ENCODE data around the gene EVC2.

Gene EVC2

DNA sequence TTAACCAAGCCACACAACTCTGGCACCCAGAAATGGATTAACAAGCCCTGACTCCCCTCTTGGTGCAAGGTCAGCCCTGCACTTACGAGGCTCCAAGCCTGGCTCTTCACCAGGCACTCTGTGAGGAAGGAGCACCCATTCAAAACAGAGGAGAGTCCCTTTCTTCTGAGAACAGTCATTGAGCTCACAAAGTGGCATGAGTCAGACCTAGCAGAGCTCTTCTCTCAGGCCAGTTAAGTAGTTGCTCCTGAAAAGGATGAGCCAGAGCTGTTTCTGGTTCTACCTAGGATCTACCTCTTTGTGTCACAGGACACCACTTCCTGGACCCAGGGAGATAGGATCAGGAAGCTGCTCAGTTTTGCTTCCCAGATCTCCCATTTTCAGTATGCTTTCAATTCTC, 48.2 kb downstream of the EVC2 start:
- no peak for DNase-seq

GRCh38 chr4:5658974-5659373, 49.4 kb downstream of the EVC2 start:
- no peak for DNase-seq

- no peak for DNase-seq
Measured at GRCh38 chr4:5656415-5656814, 51.9 kb downstream of the EVC2 start.

DNA sequence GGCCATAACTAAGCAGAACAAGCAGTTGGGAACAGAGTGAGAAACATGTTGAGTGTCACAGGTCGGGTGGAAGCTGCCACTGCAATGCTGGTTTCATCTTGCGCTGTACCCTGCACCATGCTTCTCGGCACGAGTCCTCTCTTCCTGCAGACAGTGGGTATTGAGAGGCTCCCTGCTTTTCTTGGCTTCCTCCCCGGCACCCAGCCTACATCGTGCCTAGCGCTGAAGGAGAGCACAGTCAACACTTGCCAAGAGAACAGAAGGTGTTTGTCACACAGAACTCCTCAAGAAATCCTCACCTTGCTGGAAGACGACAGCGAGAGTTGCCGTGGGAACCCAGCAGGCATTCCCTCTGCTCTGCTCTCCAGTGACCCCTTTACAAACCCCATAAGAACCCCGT, 53.6 kb downstream of the EVC2 start:
- DNase-seq, result no peak

- DNase-seq, result no peak
Measured at GRCh38 chr4:5651089-5651488, 57.3 kb downstream of the EVC2 start.

GRCh38 chr4:5650040-5650439, 58.3 kb downstream of the EVC2 start:
- DNase-seq, result no peak

DNA sequence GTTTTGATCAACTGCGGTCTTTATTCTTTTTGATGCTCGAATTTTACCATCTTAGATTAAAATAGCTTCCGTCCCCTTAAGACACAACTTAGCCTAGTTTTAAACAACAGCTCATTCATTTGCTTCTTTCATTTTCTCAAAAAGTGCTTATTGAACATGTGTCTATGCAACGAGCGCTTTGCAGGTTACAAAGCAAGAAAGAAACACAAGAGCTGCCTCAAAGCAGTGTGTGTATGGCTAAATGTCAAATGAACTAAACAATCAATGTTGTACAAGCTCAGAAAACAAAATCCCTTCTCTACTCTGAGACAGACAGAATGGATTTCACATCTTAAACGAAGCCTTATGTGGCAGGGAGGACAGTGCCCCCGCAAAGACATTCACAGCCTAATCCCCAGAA, 61.0 kb downstream of the EVC2 start:
- no peak for DNase-seq

GRCh38 chr4:5640096-5640495, 68.3 kb downstream of the EVC2 start:
- no peak for DNase-seq

- no peak for DNase-seq
Measured at GRCh38 chr4:5639556-5639955, 68.8 kb downstream of the EVC2 start.

DNA sequence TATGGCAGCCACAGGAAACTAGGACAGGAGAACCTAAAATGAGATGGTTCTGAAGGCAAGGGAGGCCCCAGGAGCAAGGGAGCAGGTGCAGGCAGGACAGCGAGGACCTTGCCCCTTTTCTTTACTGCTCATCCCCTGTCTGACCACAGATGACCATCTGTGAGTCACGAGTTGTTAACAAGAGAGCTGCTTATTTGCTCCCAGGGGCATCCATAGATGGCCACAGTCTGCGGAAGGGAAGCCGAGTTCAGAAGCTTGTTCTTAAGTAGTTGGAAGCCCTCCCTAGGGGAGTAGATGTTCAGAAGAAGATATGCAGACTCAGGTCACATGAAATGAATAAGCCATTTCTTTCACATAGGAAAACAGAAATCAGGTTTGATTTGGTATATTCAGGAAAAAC, 69.4 kb downstream of the EVC2 start:
- no peak for DNase-seq

GRCh38 chr4:5638316-5638715, 70.0 kb downstream of the EVC2 start:
- no peak for DNase-seq

- DNase-seq, result no peak
Measured at GRCh38 chr4:5636766-5637670, 71.3 kb downstream of the EVC2 start.

DNA sequence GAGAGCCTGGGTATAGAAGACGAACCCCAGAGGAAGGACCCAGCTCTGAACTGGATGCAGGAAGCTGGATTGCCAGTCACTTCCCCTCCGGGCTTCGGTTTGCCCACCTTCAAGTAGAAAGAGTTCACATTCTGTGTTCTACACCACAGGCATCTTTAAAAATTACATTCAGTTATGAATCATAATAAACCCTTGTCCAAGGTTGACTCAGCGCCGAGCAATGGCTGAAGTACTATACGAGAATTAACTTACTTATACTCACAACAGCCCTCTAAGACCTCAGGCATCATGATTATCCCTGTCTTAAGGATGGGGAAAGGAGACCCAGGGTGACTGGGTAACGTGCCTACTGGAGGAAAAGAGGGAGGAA, 72.5 kb downstream of the EVC2 start:
- no peak for DNase-seq

- no peak for DNase-seq
Measured at GRCh38 chr4:5632571-5632970, 75.8 kb downstream of the EVC2 start.

GRCh38 chr4:5632066-5632440, 76.3 kb downstream of the EVC2 start:
- no peak for DNase-seq

- no peak for DNase-seq
Measured at GRCh38 chr4:5631352-5632065, 76.8 kb downstream of the EVC2 start.

DNA sequence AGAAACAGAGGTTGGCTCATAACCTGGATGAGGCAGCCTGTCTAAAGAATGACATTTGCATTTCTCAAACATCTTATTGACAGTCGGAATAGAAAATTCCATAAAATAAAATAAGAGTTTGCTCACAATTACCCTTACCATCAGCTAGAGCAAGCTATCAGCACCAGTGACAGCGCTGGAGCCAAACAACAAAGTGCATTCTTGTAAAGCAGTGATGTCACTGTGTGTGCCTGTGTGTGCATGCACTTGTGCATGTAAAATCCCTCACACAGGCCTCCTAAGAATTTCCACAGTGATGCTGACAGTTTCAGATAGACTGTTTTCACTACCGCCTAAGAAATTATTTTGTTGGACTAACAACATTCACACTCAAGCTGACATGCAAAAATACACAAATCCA, 77.6 kb downstream of the EVC2 start:
- no peak for DNase-seq

DNA sequence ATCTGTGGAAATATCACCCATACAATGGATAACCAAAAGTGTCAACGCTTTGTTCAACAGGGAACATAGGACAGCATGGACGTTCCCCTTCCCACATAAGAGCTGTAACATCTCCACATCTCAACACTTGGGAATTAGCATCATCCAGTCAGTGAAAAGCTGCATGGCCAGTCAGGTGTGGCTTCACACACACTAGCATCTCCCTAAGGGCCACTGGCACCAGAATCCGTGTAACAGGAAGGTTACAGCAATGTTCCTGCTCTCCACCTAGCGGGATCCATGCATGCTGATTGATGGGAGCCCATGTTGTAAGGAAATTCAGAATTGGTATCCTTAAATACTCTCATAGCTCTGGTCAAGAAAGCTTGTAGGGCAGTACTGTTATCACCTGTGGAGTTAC, 78.8 kb downstream of the EVC2 start:
- no peak for DNase-seq

DNA sequence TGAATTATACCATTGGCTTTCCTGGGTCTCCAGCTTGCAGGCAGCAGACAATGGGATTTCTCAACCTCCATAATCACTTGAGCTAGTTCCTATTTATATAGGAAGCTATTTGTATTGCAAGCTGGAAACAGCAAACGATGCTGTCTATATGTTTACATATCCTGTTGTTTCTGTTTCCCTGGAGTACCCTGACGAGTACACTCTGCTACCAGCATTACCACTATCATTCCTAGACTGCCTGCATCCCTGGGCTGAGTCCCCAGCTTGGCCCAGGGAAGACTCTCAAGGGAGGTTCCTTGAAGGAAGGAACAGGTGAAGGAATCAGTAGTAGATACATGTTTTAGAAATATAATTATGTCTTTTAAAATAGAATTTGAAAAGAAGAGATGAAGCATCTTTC, 81.4 kb downstream of the EVC2 start:
- DNase-seq, result no peak

- no peak for DNase-seq
Measured at GRCh38 chr4:5622596-5622995, 85.8 kb downstream of the EVC2 start.

- DNase-seq, result no peak
Measured at GRCh38 chr4:5619913-5620625, 88.3 kb downstream of the EVC2 start.

DNA sequence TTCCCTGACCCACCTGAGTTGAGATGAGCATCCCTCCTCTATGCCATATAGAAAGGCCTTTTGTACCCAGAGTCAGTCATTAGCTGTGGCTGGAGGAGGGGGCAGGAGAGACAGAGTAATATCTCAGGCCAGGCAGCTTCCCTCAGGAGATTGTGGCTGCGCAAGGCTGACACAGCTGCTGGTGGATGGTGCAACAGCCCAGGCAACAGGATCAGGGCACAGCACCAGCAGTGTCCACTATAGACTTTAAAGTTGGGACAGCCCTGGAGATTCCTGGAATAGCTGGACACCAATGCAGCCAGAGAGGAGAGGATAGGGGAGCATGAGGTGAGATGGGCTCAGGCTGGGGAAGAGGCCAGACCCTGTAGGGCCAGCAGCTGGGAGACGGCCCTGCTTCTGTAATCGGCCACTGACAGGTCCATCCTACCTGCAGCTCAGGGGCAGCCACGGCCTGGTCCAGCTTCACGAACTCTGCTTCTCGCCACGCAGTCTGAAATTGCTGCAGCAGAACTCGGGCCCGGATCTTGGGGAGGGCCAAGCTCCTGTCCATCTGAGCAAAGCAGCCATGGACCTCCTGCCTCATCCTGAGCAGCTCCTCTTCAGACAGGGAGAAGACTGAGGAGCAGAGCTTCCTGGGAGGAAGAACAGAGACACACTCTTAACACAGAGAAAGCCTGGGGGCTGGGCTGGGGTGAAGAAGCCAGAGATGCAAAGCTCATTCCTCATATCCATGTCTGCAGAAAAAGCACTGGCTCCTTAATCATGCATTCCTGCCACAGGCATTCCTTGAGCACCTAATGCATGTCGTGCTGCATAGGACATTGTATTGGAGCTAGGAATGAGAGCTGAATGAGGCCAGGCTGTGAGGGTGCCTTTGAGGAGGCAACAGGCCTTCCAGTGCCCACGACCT, 90.1 kb downstream of the EVC2 start:
- no peak for DNase-seq

All from activated naive CD4-positive, alpha-beta T cell treated with Interleukin-2 at 50 U/mL for 16 hours (primary cell).